KMS-11 (cell line): ENCODE data around the gene PTPRR.

ENCODE experiments used
- H2AFZ ChIP-seq: fragments of 200-600 bp; sonication (generic); 2 replicates; pipeline ENCODE4 v1.6.1; 2016; ENCODE audit warnings: antibody characterized with exemption, mixed run types, low read depth
- H3K27ac ChIP-seq: fragments of 200-600 bp; sonication (generic); 2 replicates; pipeline ENCODE4 v1.6.1; 2016; ENCODE audit warnings: mild to moderate bottlenecking, mixed run types
- H3K27me3 ChIP-seq: fragments of 200-600 bp; sonication (generic); 2 replicates; pipeline ENCODE4 v1.6.1; 2017; ENCODE audit warnings: mild to moderate bottlenecking, low read depth, mixed run types, moderate library complexity; ENCODE audit not compliant: insufficient read depth
- H3K36me3 ChIP-seq: fragments of 200-600 bp; sonication (generic); 2 replicates; pipeline ENCODE4 v1.6.1; 2017; ENCODE audit warnings: mild to moderate bottlenecking, mixed run types; ENCODE audit not compliant: insufficient read depth
- H3K4me1 ChIP-seq: fragments of 200-600 bp; sonication (generic); 2 replicates; pipeline ENCODE4 v1.6.1; 2016; ENCODE audit warnings: mild to moderate bottlenecking, low read depth, mixed run types; ENCODE audit not compliant: poor library complexity, severe bottlenecking
- H3K4me2 ChIP-seq: fragments of 200-600 bp; sonication (generic); 2 replicates; pipeline ENCODE4 v1.7.0; 2016; ENCODE audit warnings: mild to moderate bottlenecking, mixed run types
- H3K4me3 ChIP-seq: fragments of 200-600 bp; sonication (generic); IDR thresholded peaks from 2 replicates; pipeline ENCODE4 v1.6.1; 2017; ENCODE audit warnings: low read depth, low read length, mixed read lengths; ENCODE audit not compliant: insufficient read depth
- H3K79me2 ChIP-seq: fragments of 200-600 bp; sonication (generic); 2 replicates; pipeline ENCODE4 v1.6.1; 2016; ENCODE audit warnings: low read depth, mixed run types; ENCODE audit not compliant: insufficient read depth
- H3K9ac ChIP-seq: fragments of 200-600 bp; sonication (generic); 2 replicates; pipeline ENCODE4 v1.6.1; 2016; ENCODE audit warnings: mild to moderate bottlenecking, mixed run types
- H4K20me1 ChIP-seq: fragments of 200-600 bp; sonication (generic); 2 replicates; pipeline ENCODE4 v1.6.1; 2016; ENCODE audit warnings: mild to moderate bottlenecking, mixed run types; ENCODE audit not compliant: insufficient read depth
- CTCF ChIP-seq: fragments of 200-600 bp; sonication (generic); conservative IDR thresholded peaks from 2 replicates; pipeline ENCODE4 v1.6.1; 2017; ENCODE audit warnings: low read depth, mild to moderate bottlenecking, antibody characterized with exemption, low read length, moderate library complexity, mixed read lengths

PTPRR gene

GRCh38 chr12:70627677-70628076 is 292.9 kb downstream of the PTPRR start:
- H2AFZ ChIP-seq: no peak overlapping the region
- H3K4me2 ChIP-seq: no peak overlapping the region
- H3K4me1 ChIP-seq: no peaks in the 10 kb centered on the region

DNA sequence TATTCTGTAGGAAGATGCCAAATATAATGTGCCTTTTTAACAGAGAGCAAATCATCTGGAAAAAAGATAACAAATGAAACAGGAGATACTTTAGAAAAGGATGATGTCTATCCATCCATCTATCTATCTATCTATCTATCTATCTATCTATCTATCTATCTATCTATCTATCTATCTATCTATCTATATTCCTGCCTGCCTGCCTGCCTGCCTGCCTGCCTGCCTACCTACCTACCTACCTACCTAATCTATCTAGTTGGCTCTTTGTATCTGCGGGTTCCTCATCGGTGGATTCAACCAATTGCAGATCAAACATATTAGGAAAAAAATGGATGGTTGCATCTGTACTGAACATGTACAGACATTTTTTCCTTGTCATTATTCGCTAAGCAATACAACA is 294.4 kb downstream of the PTPRR start:
- no peak for TF ChIP-seq CTCF
- H3K36me3 ChIP-seq: no peaks in the 10 kb centered on the region
- H4K20me1 ChIP-seq: no peaks in the 10 kb centered on the region
- no peak overlapping the region for H3K4me2 ChIP-seq
- H3K9ac ChIP-seq: no peak overlapping the region
- no peak overlapping the region for H3K27ac ChIP-seq
- H3K27me3 ChIP-seq: no peaks in the 10 kb centered on the region
- no peak overlapping the region for H2AFZ ChIP-seq
- H3K4me1 ChIP-seq: no peaks in the 10 kb centered on the region
- H3K79me2 ChIP-seq: no peaks in the 10 kb centered on the region
- H3K4me3 ChIP-seq: no peak overlapping the region

More at GRCh38 chr12:70627677-70628076, 292.9 kb downstream of the PTPRR start:
- Histone ChIP-seq H3K27me3 (no peaks in the 10 kb centered on the region), H3K36me3 (no peaks in the 10 kb centered on the region), H3K9ac (no peak overlapping the region), H4K20me1 (no peaks in the 10 kb centered on the region), H3K27ac (no peak overlapping the region), H3K4me3 (no peak overlapping the region), H3K79me2 (no peaks in the 10 kb centered on the region)
- no peak for TF ChIP-seq CTCF

DNA sequence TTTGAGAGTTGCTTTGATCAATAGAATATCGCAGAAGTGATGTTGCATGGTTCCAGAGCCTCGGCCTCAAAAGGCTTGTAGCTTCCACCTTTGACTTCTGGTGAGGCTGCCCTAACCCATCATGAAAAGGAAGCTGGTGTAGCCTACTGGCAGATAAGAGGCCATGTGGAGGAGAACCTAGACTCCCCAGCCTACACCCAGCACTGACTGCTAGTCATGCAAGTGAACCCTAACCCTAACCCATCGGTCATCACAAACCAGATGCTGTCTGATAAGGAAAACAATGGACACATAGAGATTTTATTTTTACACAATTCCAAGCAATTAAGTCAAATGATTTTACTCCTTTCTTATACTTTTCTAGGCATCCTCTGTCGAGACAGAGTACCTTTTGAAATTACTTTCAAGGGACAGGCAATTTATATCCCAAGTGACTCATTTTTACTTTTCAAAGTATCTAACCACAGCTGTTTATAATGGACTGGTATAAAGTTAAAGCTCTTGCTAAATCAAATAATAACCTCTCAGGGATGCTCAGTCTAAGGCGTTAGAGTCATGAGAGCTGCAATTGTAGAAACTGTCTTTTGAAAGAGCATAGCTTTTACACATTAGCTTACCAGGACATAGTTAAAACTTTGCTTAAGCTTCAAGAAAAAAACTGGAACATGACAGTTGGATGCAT is 300.9 kb downstream of the PTPRR start:
- no peak overlapping the region for H2AFZ ChIP-seq
- no peaks in the 10 kb centered on the region for H3K79me2 ChIP-seq
- H3K27me3 ChIP-seq: no peaks in the 10 kb centered on the region
- H3K9ac ChIP-seq: no peak overlapping the region
- no peak for TF ChIP-seq CTCF
- H4K20me1 ChIP-seq: no peaks in the 10 kb centered on the region
- H3K4me2 ChIP-seq: no peak overlapping the region
- no peaks in the 10 kb centered on the region for H3K4me1 ChIP-seq
- no peak overlapping the region for H3K27ac ChIP-seq
- H3K4me3 ChIP-seq: no peak overlapping the region
- no peaks in the 10 kb centered on the region for H3K36me3 ChIP-seq

- H2AFZ ChIP-seq: no peak overlapping the region
- no peaks in the 10 kb centered on the region for H3K36me3 ChIP-seq
- H3K79me2 ChIP-seq: no peaks in the 10 kb centered on the region
- no peaks in the 10 kb centered on the region for H4K20me1 ChIP-seq
- H3K4me2 ChIP-seq: no peak overlapping the region
- no peak overlapping the region for H3K27ac ChIP-seq
- H3K9ac ChIP-seq: no peak overlapping the region
- H3K27me3 ChIP-seq: no peaks in the 10 kb centered on the region
- no peak overlapping the region for H3K4me3 ChIP-seq
- no peak for TF ChIP-seq CTCF
- no peaks in the 10 kb centered on the region for H3K4me1 ChIP-seq
Observed at GRCh38 chr12:70618371-70618770, 302.2 kb downstream of the PTPRR start.
